HG03354 (cell line): ENCODE measurements around the gene SP9.
A peak's percentile ranks its signal among the peaks of the same experiment; 100 is the strongest.

Experiments used
- ATAC-seq: cut with Tn5 transposase; IDR thresholded peaks from one replicate; pipeline ENCODE4 v1.9.1; 2021; ENCODE audit warnings: mild to moderate bottlenecking; ENCODE audit not compliant: unreplicated experiment, poor library complexity, severe bottlenecking

Gene SP9

DNA sequence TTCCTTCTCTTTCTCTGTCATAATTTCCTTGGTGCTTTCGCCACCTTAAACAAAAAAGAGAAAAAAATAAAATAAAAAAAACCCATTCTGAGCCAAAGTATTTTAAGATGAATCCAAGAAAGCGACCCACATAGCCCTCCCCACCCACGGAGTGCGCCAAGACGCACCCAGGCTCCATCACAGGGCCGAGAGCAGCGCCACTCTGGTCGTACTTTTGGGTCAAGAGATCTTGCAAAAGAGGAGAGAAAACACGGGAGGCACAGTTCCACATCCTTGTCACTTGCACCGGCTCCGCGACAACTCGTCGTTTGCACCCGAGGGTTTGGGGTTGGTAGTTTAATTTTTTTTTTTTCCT, 1.8 kb upstream of the SP9 start:
- no peak for ATAC-seq

DNA sequence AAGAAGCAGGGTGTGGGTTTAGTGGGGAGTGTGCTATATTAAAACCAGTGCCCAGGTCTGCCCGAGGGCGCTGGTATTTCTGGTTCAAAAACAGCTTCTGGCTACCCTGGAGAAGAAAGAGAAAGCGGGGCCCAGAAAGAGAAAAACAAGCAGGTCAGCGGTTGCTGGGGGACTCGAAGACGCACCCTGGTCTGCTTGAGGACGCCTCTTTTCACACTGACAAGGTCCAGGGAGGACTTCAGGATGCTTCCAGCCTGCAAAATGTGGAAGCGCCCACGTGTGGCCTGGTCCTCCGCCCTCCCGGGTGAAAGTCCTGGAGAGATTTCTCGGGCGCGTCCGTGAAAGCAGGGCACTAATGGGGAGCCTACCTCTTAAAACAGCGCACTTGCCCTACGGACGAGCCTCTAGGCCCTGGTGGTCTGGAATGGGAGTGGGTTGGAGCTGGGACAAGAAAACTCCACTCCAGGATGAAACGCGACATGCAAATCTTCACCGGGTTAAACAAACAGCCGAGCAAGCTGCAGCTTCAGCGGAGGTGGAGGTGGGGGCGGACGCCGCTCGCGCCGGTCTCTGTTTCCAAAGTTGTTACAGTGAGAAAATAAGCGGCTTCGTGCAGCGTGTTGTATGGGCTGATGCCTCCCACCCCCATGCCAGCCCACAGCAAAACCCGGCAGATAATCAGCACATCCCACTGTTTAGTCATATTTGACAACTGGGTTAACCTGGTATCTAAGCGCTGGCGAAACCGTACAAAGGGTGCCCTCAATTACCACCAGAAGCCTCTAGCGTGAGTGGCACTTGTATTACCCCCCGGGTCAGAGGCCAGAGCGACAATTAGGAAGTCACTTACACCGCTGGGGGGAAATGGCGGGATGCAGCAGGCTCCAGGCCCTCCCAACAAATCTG, 1.1 kb upstream of the SP9 start:
- ATAC-seq, result no peak

DNA sequence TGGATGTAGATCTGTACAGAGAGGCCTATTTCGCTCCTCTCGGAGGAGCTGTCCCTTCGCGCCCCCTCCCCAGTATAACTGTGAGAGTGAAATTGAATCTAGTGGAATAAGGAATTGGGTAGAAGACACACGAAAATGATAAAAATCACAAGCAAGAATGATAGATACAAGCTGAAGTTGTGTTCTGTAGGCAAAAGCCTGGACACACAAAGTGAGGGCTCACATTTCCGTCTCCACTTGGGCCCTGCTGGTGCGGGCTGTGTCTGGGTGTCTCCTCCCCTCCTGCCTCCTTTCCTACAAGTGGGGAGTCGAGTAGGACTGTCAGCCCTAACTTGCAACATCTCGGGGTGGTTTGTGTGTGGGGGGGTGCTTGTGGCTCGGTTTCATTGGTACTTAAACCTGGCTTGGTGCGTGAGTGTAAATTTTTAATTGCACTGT, 457 bp upstream of the SP9 start:
- ATAC-seq, result no peak

DNA sequence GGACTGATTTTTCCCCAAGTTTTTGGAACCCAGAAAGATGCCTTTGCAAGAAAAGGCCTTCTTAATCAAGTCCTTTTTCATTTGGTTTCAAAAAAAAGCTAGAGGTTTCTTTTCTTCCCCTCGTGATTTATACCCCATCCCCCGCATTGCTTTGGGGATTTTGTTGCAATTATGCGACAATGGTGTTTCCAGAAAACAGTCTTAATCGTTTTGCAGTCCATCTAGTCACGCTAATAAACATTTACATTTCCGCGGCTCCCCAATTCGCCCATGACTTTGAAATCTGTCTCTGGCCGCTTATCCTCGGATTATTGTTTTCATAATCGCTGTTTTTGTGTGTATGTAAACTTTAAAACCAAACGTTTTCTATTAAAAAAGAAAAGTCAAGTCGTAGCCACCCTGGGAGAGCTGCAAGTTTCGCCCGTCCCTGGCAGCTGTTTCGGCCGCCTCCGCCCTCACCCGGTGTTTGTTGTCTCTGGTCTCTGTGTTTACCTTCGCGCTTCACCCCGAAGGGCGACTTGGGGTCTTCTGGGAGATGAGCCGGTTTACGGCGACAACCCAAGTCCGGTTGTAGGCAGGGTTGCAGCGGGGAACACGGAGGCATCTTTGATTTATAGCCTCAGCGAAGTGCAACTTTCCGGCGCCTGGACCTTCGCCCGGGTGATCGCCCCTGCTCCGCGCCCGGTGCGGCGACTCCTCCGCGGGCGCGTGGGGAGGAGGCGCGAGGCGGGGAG, 667 bp downstream of the SP9 start:
- no peak for ATAC-seq

DNA sequence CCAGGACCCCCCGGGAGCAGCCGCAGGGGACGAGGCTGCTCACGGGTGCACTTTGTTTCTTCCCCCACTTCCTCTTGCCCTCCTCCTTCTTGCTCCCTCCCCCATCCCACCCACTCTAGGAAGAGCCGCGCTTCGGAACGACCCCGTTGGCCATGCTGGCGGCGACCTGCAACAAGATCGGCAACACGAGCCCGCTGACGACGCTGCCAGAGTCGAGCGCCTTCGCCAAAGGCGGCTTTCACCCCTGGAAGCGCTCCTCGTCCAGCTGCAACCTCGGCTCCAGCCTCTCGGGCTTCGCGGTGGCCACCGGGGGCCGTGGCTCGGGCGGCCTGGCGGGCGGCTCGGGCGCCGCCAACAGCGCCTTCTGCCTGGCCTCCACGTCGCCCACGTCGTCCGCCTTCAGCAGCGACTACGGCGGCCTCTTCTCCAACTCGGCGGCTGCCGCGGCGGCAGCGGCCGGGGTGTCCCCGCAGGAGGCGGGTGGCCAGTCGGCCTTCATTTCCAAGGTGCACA, 1.3 kb downstream of the SP9 start:
- peak; percentile 21 for ATAC-seq

DNA sequence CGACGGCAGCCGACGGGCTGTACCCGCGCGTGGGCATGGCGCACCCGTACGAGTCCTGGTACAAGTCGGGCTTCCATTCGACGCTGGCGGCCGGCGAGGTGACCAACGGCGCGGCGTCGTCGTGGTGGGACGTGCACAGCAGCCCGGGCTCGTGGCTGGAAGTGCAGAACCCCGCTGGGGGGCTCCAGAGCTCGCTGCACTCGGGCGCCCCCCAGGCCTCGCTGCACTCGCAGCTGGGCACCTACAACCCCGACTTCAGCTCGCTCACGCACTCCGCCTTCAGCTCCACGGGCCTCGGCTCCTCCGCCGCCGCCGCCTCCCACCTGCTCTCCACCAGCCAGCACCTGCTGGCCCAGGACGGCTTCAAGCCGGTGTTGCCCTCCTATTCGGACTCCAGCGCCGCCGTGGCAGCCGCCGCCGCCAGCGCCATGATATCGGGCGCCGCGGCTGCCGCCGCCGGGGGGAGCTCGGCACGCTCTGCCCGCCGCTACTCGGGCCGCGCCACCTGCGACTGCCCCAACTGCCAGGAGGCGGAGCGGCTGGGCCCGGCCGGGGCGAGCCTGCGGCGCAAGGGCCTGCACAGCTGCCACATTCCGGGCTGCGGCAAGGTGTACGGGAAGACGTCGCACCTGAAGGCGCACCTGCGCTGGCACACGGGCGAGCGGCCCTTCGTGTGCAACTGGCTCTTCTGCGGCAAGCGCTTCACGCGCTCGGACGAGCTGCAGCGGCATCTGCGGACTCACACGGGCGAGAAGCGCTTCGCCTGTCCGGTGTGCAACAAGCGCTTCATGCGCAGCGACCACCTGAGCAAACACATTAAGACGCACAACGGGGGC, 2.0 kb downstream of the SP9 start:
- ATAC-seq, result peak; percentile 30

DNA sequence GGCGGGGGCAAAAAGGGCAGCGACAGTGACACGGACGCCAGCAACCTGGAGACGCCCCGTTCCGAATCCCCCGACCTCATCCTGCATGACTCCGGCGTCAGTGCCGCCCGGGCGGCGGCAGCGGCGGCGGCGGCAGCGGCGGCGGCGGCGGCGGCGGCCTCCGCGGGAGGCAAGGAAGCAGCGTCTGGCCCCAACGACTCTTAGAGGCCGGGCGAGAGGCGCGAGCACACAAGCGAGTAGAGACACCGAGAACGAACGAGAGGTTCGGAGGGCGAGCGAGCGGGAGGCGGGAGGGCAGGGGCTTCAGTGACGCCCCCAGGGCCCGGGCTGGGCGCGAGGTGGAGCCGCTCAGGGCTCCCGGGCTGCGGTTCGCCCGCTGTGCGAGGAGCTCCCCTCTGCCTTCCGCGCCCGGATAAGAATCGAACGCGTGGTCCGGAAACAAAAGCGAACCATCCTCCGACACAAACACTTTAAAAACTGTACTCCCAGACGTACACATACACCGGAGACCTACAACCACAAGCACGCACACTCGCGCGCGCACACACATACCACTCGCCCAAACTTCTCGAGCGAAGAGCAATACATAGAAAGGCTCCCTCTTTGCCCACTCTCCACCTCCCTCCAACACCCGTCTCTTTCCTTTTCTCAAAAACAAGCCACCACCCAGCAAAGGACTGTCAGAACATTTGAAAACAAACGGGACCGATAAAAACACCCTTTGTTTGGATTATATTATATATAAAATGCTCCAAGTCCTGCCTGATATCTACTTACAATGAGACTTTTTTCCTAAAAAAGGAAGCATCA, 2.8 kb downstream of the SP9 start:
- peak; percentile 12 for ATAC-seq

DNA sequence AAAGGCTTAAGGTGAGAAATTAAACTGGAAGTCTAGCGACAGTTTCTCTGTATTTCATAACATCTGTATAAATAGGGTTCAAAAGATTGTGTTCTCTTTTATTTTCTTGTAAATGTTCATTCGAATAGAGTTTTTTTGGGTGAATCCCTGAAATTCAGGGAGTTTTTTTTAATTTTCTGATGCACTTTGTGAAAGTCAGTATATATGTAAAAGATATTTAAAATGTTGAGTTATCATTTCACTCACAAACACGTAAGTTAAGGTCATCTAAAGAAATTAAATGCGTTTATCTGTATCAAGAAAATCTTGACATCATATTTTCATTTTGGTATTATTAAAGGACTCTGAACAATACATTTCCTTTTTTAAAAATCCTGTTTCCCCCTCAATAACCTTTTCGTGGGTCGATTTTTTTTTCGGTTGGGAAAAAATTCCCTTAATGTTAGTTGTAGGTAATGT, 3.4 kb downstream of the SP9 start:
- ATAC-seq, result no peak

DNA sequence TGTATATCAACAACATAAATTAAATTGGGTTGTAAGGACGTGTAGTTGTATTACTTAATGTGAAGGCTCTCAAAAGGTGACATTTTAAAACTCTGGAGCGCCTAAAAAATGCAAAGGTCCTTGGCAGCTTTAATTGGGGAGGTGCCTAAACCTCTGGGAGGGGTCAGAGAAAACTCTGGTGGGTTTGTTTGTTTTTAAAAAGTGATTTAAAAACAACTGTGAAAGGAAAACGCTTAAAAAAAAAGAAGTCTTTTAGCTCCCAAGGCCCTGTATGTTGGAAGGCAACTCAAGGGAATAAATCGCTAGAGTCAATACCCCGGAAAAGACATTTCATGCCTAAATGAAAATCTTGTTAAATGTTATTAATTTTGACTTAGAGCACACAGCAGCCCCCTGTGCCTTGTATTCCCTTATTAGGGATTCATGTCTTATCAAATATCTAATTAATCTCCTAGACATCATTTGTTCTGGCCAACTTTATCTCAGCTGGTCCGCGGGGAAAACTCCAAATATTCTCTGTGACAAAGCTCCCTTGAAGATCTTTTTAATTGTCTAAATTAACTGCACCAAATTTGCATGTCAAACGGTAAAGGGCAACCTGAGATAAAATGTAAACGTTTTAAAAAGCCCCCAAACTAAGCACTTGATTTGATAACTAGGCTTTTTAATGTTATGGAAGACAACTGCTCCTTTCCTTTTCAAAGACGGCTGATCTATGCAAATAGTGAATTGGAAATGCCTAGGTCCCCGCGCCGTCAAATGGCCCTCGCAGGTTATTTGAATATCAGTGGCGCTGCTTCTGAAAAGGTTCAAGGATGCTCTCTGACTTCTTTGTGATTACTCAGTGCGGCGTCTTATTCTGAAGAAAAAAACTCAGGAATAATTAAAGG, 4.2 kb downstream of the SP9 start:
- no peak for ATAC-seq

DNA sequence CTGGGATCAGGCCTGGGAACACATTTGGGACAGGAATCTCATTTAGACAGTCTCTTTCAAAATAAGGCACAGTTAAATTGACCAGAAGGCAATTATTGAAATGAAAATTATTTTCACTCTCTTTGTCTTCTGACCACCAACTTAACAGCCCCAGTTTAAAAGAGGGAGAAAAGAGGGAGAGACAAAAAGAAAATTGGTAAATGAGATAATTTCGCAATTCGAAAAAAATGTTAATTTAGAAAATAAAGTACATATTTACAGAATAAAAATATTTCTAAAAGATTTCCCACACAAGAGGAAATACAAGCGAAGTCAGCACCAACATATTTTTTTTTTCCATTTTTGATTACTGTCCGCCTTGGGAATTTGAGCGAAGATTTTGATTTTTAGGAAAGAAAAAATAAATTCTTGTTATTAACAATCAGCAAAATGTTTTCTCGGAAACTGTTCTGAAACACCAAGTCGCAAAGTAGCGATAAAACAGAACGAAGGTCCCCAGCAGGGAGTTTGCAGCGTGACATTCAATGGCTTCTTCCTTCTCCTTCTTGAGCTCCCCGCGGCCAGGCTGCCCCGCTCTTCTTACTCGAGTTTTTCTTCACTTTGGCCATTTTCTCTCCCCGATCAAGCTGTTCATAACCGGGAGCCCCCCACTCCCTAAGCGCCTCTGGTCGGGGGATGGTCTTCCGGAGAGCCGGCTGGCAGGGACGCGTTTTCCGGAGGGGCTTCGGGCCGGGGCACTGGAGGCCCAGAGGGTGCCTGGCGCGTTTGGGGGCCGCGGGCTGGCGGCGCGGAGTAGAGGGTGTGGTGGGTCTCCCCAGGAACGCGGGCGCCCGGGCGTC, 5.0 kb downstream of the SP9 start:
- ATAC-seq, result no peak

DNA sequence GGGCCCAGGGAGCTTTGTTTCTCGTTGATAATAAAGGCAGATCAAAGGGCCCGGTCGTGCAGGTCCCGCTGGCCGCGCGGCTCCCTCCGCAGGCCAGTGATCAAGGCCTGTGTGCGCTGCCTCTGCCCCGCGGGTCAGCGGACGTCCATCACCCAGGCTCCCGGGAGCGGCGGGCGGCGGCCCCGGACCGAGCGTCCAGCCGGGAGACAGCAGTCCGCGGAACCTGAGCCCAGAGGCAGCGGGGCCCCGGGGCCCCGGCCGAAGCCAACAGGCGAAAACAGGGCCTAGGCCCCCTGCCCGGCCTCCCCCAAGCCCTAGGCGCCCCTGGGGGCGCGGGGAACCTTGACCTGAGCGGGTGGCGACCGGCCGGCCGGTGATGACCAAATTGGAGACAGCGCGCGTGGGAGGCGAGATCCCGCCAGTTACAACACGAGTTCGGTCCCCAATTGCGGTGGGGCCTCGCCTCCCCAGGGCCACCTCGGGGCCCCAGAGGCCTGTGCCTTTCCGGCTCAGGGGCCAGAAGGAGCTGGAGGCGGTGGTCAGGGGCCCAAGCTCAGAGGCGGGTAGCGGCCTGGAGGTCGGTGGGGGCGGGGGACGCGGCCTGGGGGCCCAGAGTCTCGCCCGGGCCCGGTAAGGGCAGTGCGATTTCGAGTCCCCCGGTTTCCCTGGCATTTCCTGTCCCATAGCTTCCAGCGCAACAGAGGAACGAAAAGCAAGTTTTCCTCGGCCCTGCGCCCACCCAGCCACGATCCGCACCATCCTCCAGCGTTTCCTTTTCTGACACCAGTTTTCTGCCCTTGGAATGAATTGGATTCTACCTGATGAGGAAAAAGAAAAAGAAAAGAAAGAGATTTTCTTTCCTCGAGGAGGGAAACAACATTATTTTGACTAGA, 5.9 kb downstream of the SP9 start:
- no peak for ATAC-seq

DNA sequence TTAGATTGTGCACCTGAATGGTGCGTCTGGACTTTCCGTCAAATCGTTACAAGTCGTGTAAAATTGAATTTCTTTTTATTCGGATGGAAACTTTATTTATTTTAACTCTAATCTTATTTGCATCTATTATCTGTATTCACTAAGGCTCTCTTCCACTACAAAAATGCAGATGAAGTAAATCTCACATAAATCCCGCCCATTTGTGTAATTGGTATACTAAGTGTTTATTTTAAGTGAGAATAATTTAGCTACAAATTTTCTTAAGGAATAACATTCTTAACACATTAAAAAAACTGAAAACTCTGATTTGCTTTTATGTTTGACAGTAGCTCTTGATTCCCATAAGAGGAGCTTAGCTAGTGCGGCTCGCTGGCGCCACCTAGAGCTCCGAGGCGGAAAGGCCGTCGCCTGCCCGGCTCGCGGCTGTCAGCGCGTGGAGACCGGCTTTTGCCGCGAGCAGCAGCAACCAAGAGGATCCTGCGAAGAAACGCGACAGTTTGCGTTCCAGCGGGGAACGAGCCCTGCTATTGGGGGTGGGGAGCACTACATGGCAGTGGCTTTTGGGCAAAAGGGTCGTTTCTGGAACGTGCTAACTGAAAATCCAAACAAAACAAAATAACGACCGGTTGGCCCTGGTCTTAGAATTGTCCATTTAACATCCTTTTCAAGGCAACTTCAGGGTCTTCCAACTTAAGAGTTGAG, 6.7 kb downstream of the SP9 start:
- peak; percentile 65 for ATAC-seq

DNA sequence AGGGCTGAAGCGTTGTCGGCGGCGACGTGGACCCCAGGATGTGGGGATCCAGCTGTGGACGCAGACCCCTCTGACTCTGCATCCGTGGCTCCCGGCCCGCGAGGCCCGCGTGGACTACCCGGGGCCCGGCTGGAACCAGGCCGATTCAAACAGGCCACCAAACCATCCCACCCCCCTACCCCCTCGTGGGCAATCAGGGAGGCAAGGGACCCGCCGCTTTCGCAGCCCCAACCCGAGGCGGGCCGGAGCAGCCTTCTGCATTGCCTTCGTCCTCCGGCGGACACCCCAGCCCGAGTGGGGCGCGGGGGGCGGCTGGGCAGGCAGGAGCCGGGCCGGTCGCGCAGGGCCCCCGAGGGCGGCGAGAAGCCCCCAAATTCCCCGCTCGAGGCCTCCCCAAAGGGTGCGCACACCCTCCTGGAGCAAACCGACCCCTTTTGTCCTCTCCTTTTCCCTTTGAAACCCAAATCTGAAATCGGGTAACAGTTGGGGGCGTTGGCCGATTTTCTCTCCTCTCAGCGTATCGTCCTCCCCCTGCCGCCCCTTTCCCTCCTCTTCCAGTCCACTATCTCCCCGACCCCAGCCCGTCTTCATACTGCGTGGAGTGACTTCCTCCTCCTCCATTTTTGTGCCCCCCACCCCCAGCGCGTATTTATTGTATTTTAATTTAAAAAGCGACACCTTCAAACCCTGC, 7.4 kb downstream of the SP9 start:
- no peak for ATAC-seq

DNA sequence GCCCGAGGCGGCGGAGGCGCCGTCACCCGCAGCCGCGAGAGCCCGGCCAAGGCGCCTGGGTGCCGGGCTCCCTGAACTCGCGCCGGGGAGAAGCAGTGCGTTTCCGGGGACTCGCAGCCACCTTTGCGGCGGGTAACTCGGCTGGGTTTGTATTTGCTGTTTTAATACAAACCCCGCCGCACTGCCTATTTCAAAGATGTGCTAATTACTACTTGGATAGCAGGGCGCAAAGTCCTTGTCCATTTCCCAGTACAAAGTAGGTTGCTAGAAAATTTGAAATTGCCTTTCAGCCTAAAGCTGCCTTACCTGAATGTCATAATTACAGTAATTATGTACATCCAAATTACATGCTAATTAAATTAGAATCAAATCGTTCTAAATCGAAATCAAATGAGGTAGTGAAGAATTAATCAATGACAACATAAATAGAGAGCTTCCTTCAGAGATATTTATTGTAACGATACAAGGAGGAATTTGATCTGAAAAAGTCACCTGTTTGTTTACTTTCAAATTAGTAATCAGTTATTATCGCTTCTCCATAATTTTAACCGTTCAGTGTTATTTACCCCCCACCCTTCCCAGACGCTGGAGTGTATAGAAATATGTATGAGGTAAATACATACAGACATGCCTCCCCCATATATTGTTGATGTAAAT, 8.1 kb downstream of the SP9 start:
- ATAC-seq, result no peak

DNA sequence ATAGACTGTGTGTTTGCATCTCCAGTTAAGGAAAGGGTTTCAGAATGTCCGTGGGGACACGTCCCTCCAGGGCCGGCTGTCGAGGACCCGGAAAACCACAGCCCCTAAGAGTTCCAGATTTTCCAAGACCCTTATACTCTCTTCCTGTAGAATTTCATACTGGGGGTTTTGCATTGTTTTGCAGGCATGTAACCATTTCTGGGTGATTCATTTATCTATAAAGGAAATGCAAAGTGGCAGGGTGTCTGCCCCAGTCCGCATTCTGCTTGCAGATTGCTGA, 8.5 kb downstream of the SP9 start:
- ATAC-seq, result no peak
